H9 (cell line): ENCODE results near the gene GOLGA6A. TPM values are rescaled to one million over a fixed set of nuclear protein-coding genes. Genes with fewer than 3 reads are reported as not detected.
A peak's percentile ranks its signal among the peaks of the same experiment; 100 is the strongest.

ENCODE experiments used
- DNase-seq: peaks from one replicate; pipeline ENCODE4 v3.0.0-alpha.2; 2017
- H2AFZ ChIP-seq: one replicate; pipeline ENCODE4 v1.6.1; 2013; ENCODE audit warnings: mild to moderate bottlenecking, low read length, control low read depth, moderate library complexity
- H2AK5ac ChIP-seq: 2 replicates; pipeline ENCODE4 v1.6.1; 2013; ENCODE audit warnings: low read length, control low read depth, mixed read lengths; ENCODE audit not compliant: insufficient read length
- H2BK120ac ChIP-seq: one replicate; pipeline ENCODE4 v1.6.1; 2013; ENCODE audit warnings: low read depth, mild to moderate bottlenecking, low read length, control low read depth, inconsistent platforms; ENCODE audit not compliant: poor library complexity, severe bottlenecking
- H2BK12ac ChIP-seq: 2 replicates; pipeline ENCODE4 v1.6.1; 2013; ENCODE audit warnings: low read length, control low read depth, mixed read lengths, low read depth; ENCODE audit not compliant: insufficient read length
- H2BK15ac ChIP-seq: 2 replicates; pipeline ENCODE4 v1.6.1; 2013; ENCODE audit warnings: low read depth, low read length, control low read depth
- H2BK20ac ChIP-seq: one replicate; pipeline ENCODE4 v1.6.1; 2013; ENCODE audit warnings: low read depth, mild to moderate bottlenecking, low read length, control low read depth, inconsistent platforms; ENCODE audit not compliant: poor library complexity, severe bottlenecking
- H2BK5ac ChIP-seq: 2 replicates; pipeline ENCODE4 v1.6.1; 2013; ENCODE audit warnings: low read length, control low read depth, mixed read lengths; ENCODE audit not compliant: insufficient read length
- H3K14ac ChIP-seq: 2 replicates; pipeline ENCODE4 v1.6.1; 2013; ENCODE audit warnings: low read length, control low read depth; ENCODE audit not compliant: insufficient read depth
- H3K18ac ChIP-seq: 2 replicates; pipeline ENCODE4 v1.6.1; 2013; ENCODE audit warnings: low read depth, mild to moderate bottlenecking, mixed read lengths, low read length, control low read depth; ENCODE audit not compliant: insufficient read length
- H3K23ac ChIP-seq: 2 replicates; pipeline ENCODE4 v1.6.1; 2013; ENCODE audit warnings: low read length, control low read depth, mixed read lengths, low read depth; ENCODE audit not compliant: insufficient read length
- H3K23me2 ChIP-seq: 2 replicates; pipeline ENCODE4 v1.6.1; 2013; ENCODE audit warnings: low read depth, mild to moderate bottlenecking, mixed read lengths, low read length, control low read depth; ENCODE audit not compliant: insufficient read length, poor library complexity, severe bottlenecking
- H3K27ac ChIP-seq: 2 replicates; pipeline ENCODE4 v1.5.1; 2013; ENCODE audit warnings: low read length, control low read depth, mixed read lengths, low read depth; ENCODE audit not compliant: insufficient read length
- H3K27me3 ChIP-seq: 2 replicates; pipeline ENCODE4 v1.6.1; 2013; ENCODE audit warnings: low read length, control low read depth, inconsistent platforms; ENCODE audit not compliant: insufficient read depth
- H3K4ac ChIP-seq: 2 replicates; pipeline ENCODE4 v1.6.1; 2013; ENCODE audit warnings: low read depth, mild to moderate bottlenecking, control low read depth, inconsistent platforms, low read length, moderate library complexity
- H3K4me1 ChIP-seq: 2 replicates; pipeline ENCODE4 v1.6.1; 2013; ENCODE audit warnings: low read length, control low read depth, inconsistent platforms; ENCODE audit not compliant: insufficient read depth
- H3K4me2 ChIP-seq: 2 replicates; pipeline ENCODE4 v1.6.1; 2013; ENCODE audit warnings: low read length, control low read depth, mixed read lengths; ENCODE audit not compliant: insufficient read length, insufficient read depth
- H3K56ac ChIP-seq: 2 replicates; pipeline ENCODE4 v1.6.1; 2013; ENCODE audit warnings: low read depth, mild to moderate bottlenecking, mixed read lengths, low read length, control low read depth; ENCODE audit not compliant: insufficient read length
- H3K79me1 ChIP-seq: 2 replicates; pipeline ENCODE4 v1.6.1; 2013; ENCODE audit warnings: low read depth, mild to moderate bottlenecking, moderate library complexity, low read length, control low read depth, inconsistent platforms; ENCODE audit not compliant: insufficient read depth, poor library complexity, severe bottlenecking
- H3K79me2 ChIP-seq: 2 replicates; pipeline ENCODE4 v1.6.1; 2013; ENCODE audit warnings: low read length, control low read depth, inconsistent platforms; ENCODE audit not compliant: insufficient read depth
- H3K9ac ChIP-seq: 2 replicates; pipeline ENCODE4 v1.6.1; 2013; ENCODE audit warnings: low read length, control low read depth, mixed read lengths; ENCODE audit not compliant: insufficient read length; ENCODE audit errors: extremely low read depth
- H3K9me3 ChIP-seq: one replicate; pipeline ENCODE4 v1.6.1; 2013; ENCODE audit warnings: low read depth, low read length, inconsistent platforms; ENCODE audit not compliant: control insufficient read depth
- H3T11ph ChIP-seq: one replicate; pipeline ENCODE4 v1.6.1; 2013; ENCODE audit warnings: mild to moderate bottlenecking, low read length, control low read depth, inconsistent platforms
- H4K20me1 ChIP-seq: one replicate; pipeline ENCODE4 v1.6.1; 2013; ENCODE audit not compliant: control insufficient read depth, insufficient read length, insufficient read depth
- H4K5ac ChIP-seq: 2 replicates; pipeline ENCODE4 v1.6.1; 2013; ENCODE audit warnings: low read depth, mild to moderate bottlenecking, mixed read lengths, low read length, control low read depth; ENCODE audit not compliant: insufficient read length
- H4K8ac ChIP-seq: replicated peaks from 2 replicates; pipeline ENCODE4 v1.6.1; 2013; ENCODE audit warnings: low read length, control low read depth, mixed read lengths, low read depth; ENCODE audit not compliant: insufficient read length
- H4K91ac ChIP-seq: 2 replicates; pipeline ENCODE4 v1.6.1; 2013; ENCODE audit warnings: low read depth, mild to moderate bottlenecking, moderate library complexity, mixed read lengths, low read length, control low read depth; ENCODE audit not compliant: insufficient read length
- H3K27ac Mint-ChIP-seq, 3 experiments: 2 replicates in 2 of 3; 3 replicates in 1 of 3; pipeline ENCODE4 v1.8.0; 2020 to 2021; ENCODE audit warnings: mixed read lengths in 3 of 3, mild to moderate bottlenecking in 1 of 3, moderate library complexity in 1 of 3
- H3K27me3 Mint-ChIP-seq: 2 replicates; pipeline ENCODE4 v1.8.0; 2021; ENCODE audit warnings: low read depth, mild to moderate bottlenecking, moderate library complexity, mixed read lengths
- H3K36me3 Mint-ChIP-seq, 3 experiments: 2 replicates in 2 of 3; 3 replicates in 1 of 3; pipeline ENCODE4 v1.8.0; 2020 to 2021; ENCODE audit warnings: low read depth in 3 of 3, mixed read lengths in 3 of 3; ENCODE audit not compliant: insufficient read depth in 1 of 3
- H3K4me1 Mint-ChIP-seq, 2 experiments: 2 replicates each; pipeline ENCODE4 v1.8.0; 2020; ENCODE audit warnings: mixed read lengths in 2 of 2
- H3K4me3 Mint-ChIP-seq, 2 experiments: 2 replicates in 1 of 2; 3 replicates in 1 of 2; pipeline ENCODE4 v1.8.0; 2020 to 2021; ENCODE audit warnings: mild to moderate bottlenecking in 2 of 2, mixed read lengths in 2 of 2, moderate library complexity in 1 of 2
- H3K9me3 Mint-ChIP-seq, 2 experiments: 2 replicates in 1 of 2; 3 replicates in 1 of 2; pipeline ENCODE4 v1.8.0; 2020; ENCODE audit warnings: mild to moderate bottlenecking in 2 of 2, mixed read lengths in 2 of 2, moderate library complexity in 1 of 2
- CTCF ChIP-seq: fragments of 200-600 bp; sonication (generic); conservative IDR thresholded peaks from 3 replicates; pipeline ENCODE4 v1.8.0; 2021; ENCODE audit warnings: antibody characterized with exemption, mild to moderate bottlenecking
- WGBS: extraction: QIAGEN DNeasy Blood & Tissue Kit; methylation state at CpG from one replicate; pipeline ENCODE4 v1.1.7; 2013; ENCODE audit warnings: missing lambda C conversion rate, low lambda C conversion rate, mixed read lengths; ENCODE audit not compliant: insufficient read length; ENCODE audit errors: extremely low coverage; 5-methylcytosine and 5-hydroxymethylcytosine counted together
- total RNA-seq: library from RNA; stranded (reverse); gene quantifications from 2 replicates; pipeline ENCODE4 v1.2.1, GENCODE V29; 2021

GOLGA6A gene
- total RNA-seq, 1 experiment from 2014 or later, result 0.72 TPM

- no peak for DNase-seq
- H3K9me3 ChIP-seq, result no peaks in the 10 kb centered on the region
- TF ChIP-seq CTCF, result no peak
Observed at GRCh38 chr15:74022706-74023470, 59.5 kb downstream of the GOLGA6A start.

More at GRCh38 chr15:74022706-74023470, 59.5 kb downstream of the GOLGA6A start:
- Histone ChIP-seq H2BK15ac (no peak overlapping the region), H3K23ac (no peak overlapping the region), H3K4me1 (no peaks in the 10 kb centered on the region), H3K4ac (no peak overlapping the region), H2AK5ac (no peak overlapping the region), H3K18ac (no peak overlapping the region), H3K9ac (no peak overlapping the region), H3K4me2 (no peak overlapping the region), H3K27me3 (no peaks in the 10 kb centered on the region), H3K56ac (no peak overlapping the region), H3K14ac (no peak overlapping the region), H2BK5ac (no peak overlapping the region), H2BK12ac (no peak overlapping the region), H3K79me2 (no peaks in the 10 kb centered on the region), H4K20me1 (no peaks in the 10 kb centered on the region), H4K91ac (no peak overlapping the region), H3K23me2 (no peaks in the 10 kb centered on the region), H4K8ac (no peak overlapping the region), H3K79me1 (no peaks in the 10 kb centered on the region), H3T11ph (no peak overlapping the region), H2AFZ (no peak overlapping the region), H3K27ac (no peak overlapping the region), H2BK120ac (no peak overlapping the region), H2BK20ac (no peak overlapping the region), H4K5ac (no peak overlapping the region)
- Mint-ChIP-seq H3K36me3 (peaks cover 16 to 23% (median 22%) of the 10 kb centered on the region in 3 experiments; a peak in 6 of 7 replicates), H3K27ac (peak overlapping the region in 2 of 3 experiments; percentile 34 to 76; a peak in 3 of 7 replicates), H3K4me1 (no peaks in the 10 kb centered on the region), H3K4me3 (no peak overlapping the region), H3K27me3 (no peaks in the 10 kb centered on the region), H3K9me3 (no peaks in the 10 kb centered on the region)
- no CpG with 5 or more reads among the region's 66 CpGs for WGBS

Other genes starting within 250 kb of the GOLGA6A start
- gene TBC1D21, start 209.0 kb downstream of the GOLGA6A start, total RNA-seq, result not detected in 2 replicates
- 6.9 and 9.1 TPM in 2 replicates for gene LOXL1, start 156.1 kb downstream of the GOLGA6A start, total RNA-seq
- gene STOML1, start 90.3 kb downstream of the GOLGA6A start, total RNA-seq, result 2.5 and 2.9 TPM in 2 replicates
- gene PML, start 87.8 kb downstream of the GOLGA6A start, total RNA-seq, result 23.6 and 24.6 TPM in 2 replicates
- 0.09 TPM in 2 replicates for gene ISLR2, start 48.0 kb upstream of the GOLGA6A start, total RNA-seq
- 0.11 and 0.35 TPM in 2 replicates for gene ISLR, start 91.2 kb upstream of the GOLGA6A start, total RNA-seq
- gene STRA6, start 120.2 kb upstream of the GOLGA6A start, total RNA-seq, result 11.2 and 12.8 TPM in 2 replicates
- gene CCDC33, start 153.8 kb upstream of the GOLGA6A start, total RNA-seq, result 4.5 and 4.6 TPM in 2 replicates